Fibroblast of lung (primary cell): ENCODE data around the gene STYX.

Experiments used
- CTCF ChIP-seq, 2 donors: IDR thresholded peaks in 1 of 2; conservative IDR thresholded peaks in 1 of 2; 1 replicate in 1 of 2; 2 replicates in 1 of 2; pipeline ENCODE4 v1.5.1; 2011 to 2012; ENCODE audit warnings: low read length in 2 of 2, control low read depth in 1 of 2, inconsistent platforms in 1 of 2, low read depth in 1 of 2, mild to moderate bottlenecking in 1 of 2
- EZH2 ChIP-seq: IDR thresholded peaks from 2 replicates; pipeline ENCODE4 v1.5.1; 2012; ENCODE audit warnings: low read length, control low read depth, mild to moderate bottlenecking; ENCODE audit errors: missing control alignments

- TF ChIP-seq CTCF (conservative IDR thresholded peaks at IDR 0.05 in 1 of 2, IDR thresholded peaks at IDR 0.05 in 1 of 2; ENCODE audit: low read depth in 1 of 2, low read length in 2 of 2) (no peak), EZH2 (no peak)
Measured at GRCh38 chr14:52790756-52791222, 60.8 kb downstream of the STYX start.
